SK-N-SH (cell line): ENCODE data around the gene AFF3. TPM values are rescaled to one million over a fixed set of nuclear protein-coding genes. Genes with fewer than 3 reads are reported as not detected.

ENCODE experiments used
- CTCF ChIA-PET: fragments of 300-600, 350-600 bp; formaldehyde crosslinking; extraction: SDS; loops from one replicate; lab custom pipeline; 2021; lab: Yijun Ruan, JAX
- POLR2A ChIA-PET: fragments of 350-600 bp; sonication (Branson Sonifier 250); formaldehyde crosslinking; extraction: SDS; loops from one replicate; lab custom pipeline; 2020; ENCODE audit warnings: antibody characterized with exemption, inconsistent platforms; lab: Yijun Ruan, JAX
- DNase-seq: peaks from one replicate; pipeline ENCODE4 v3.0.0; 2012
- H2AFZ ChIP-seq: fragments of 200-600 bp; sonication (generic); 2 replicates; pipeline ENCODE4 v1.8.1; 2016; ENCODE audit warnings: antibody characterized with exemption, mild to moderate bottlenecking, low read depth
- H3F3A ChIP-seq: fragments of 200-600 bp; sonication (generic); replicated peaks from 2 replicates; pipeline ENCODE3; 2016; ENCODE audit warnings: antibody characterized with exemption, mild to moderate bottlenecking; ENCODE audit not compliant: insufficient read depth
- H3K27ac ChIP-seq, 2 experiments: fragments of 200-500 bp in 1 of 2; fragments of 200-600 bp in 1 of 2; sonication (Bioruptor generic) in 1 of 2; sonication (generic), shearing (Covaris generic) in 1 of 2; 2 replicates each; pipeline versions ENCODE4 v1.5.1 to v1.6.1; 2014 to 2016; ENCODE audit warnings: low read depth in 2 of 2, inconsistent platforms in 1 of 2, low read length in 1 of 2, mild to moderate bottlenecking in 1 of 2, mixed read lengths in 1 of 2
- H3K27me3 ChIP-seq: fragments of 200-600 bp; sonication (generic), shearing (Covaris generic); 2 replicates; pipeline ENCODE4 v1.6.1; 2016; ENCODE audit warnings: mixed run types; ENCODE audit not compliant: insufficient read depth
- H3K36me3 ChIP-seq, 2 experiments: fragments of 200-500 bp in 1 of 2; fragments of 200-600 bp in 1 of 2; sonication (Bioruptor generic) in 1 of 2; sonication (generic) in 1 of 2; replicated peaks in 1 of 2; 2 replicates each; pipeline versions ENCODE3 to v1.5.1; 2014 to 2016; ENCODE audit warnings: low read length in 1 of 2, mild to moderate bottlenecking in 1 of 2; ENCODE audit not compliant: insufficient read depth in 2 of 2, control insufficient read depth in 1 of 2
- H3K4me1 ChIP-seq, 2 experiments: fragments of 200-500 bp in 1 of 2; fragments of 200-600 bp in 1 of 2; sonication (Bioruptor generic) in 1 of 2; sonication (generic), shearing (Covaris generic) in 1 of 2; 2 replicates each; pipeline versions ENCODE4 v1.5.1 to v1.6.1; 2014 to 2016; ENCODE audit warnings: low read depth in 1 of 2, low read length in 1 of 2, mixed run types in 1 of 2; ENCODE audit not compliant: insufficient read depth in 2 of 2, control insufficient read depth in 1 of 2
- H3K4me2 ChIP-seq: fragments of 200-600 bp; sonication (generic), shearing (Covaris generic); 2 replicates; pipeline ENCODE4 v1.6.1; 2017; ENCODE audit warnings: mixed run types
- H3K4me3 ChIP-seq, 2 experiments: fragments of 200-500 bp in 1 of 2; fragments of 200-600 bp in 1 of 2; sonication (Bioruptor generic) in 1 of 2; sonication (generic), shearing (Covaris generic) in 1 of 2; 2 replicates each; pipeline versions ENCODE4 v1.5.1 to v1.8.1; 2014 to 2016; ENCODE audit warnings: low read depth in 2 of 2, inconsistent platforms in 1 of 2, low read length in 1 of 2, mild to moderate bottlenecking in 1 of 2, mixed read lengths in 1 of 2, moderate library complexity in 1 of 2
- H3K79me2 ChIP-seq: fragments of 200-600 bp; sonication (generic); 2 replicates; pipeline ENCODE4 v1.8.1; 2017; ENCODE audit warnings: mild to moderate bottlenecking; ENCODE audit not compliant: insufficient read depth
- H3K9ac ChIP-seq: fragments of 200-600 bp; sonication (generic); 2 replicates; pipeline ENCODE4 v1.6.1; 2017; ENCODE audit warnings: mixed run types
- H3K9me2 ChIP-seq: fragments of 200-600 bp; sonication (generic); 2 replicates; pipeline ENCODE4 v1.6.1; 2017; ENCODE audit warnings: mixed run types
- H3K9me3 ChIP-seq: fragments of 200-600 bp; sonication (generic); 2 replicates; pipeline ENCODE4 v1.6.1; 2017; ENCODE audit warnings: mixed run types, mild to moderate bottlenecking, moderate library complexity
- H4K20me1 ChIP-seq: fragments of 200-600 bp; sonication (generic); 2 replicates; pipeline ENCODE4 v1.6.1; 2017; ENCODE audit warnings: mild to moderate bottlenecking, mixed run types; ENCODE audit not compliant: insufficient read depth
- CHD2 ChIP-seq: fragments of 150-350 bp; IDR thresholded peaks from 2 replicates; pipeline ENCODE4 v1.6.1; 2018; ENCODE audit warnings: low read length; ENCODE audit not compliant: partially characterized antibody
- EP300 ChIP-seq, 2 experiments: IDR thresholded peaks; 2 replicates each; pipeline versions ENCODE4 v1.4.0 to v1.6.1; 2012; ENCODE audit warnings: borderline replicate concordance in 1 of 2, low read depth in 1 of 2, low read length in 1 of 2
- EZH2phosphoT487 ChIP-seq: fragments of 200-600 bp; sonication (generic); IDR thresholded peaks from 2 replicates; pipeline ENCODE4 v1.6.1; 2017; ENCODE audit warnings: low read depth, mixed run types, mild to moderate bottlenecking, antibody characterized with exemption, moderate library complexity, borderline replicate concordance
- FOSL2 ChIP-seq: IDR thresholded peaks from 2 replicates; pipeline ENCODE4 v1.4.0; 2012; ENCODE audit warnings: low read depth, mild to moderate bottlenecking, moderate library complexity, borderline replicate concordance
- RAD21 ChIP-seq: IDR thresholded peaks from 2 replicates; pipeline ENCODE4 v1.6.1; 2012; ENCODE audit warnings: mild to moderate bottlenecking, low read length
- RXRA ChIP-seq: IDR thresholded peaks from 2 replicates; pipeline ENCODE4 v1.4.0; 2012; ENCODE audit warnings: low read depth, mild to moderate bottlenecking, borderline replicate concordance
- TCF12 ChIP-seq: IDR thresholded peaks from 2 replicates; pipeline ENCODE4 v1.4.0; 2012
- YY1 ChIP-seq: IDR thresholded peaks from 2 replicates; pipeline ENCODE4 v1.4.0; 2012; ENCODE audit warnings: low read depth, mild to moderate bottlenecking
- WGBS: methylation state at CpG from one replicate; pipeline ENCODE4 v1.1.6; 2017; ENCODE audit warnings: low lambda C conversion rate; 5-methylcytosine and 5-hydroxymethylcytosine counted together
- polyA plus RNA-seq, 3 experiments: library from polyadenylated mRNA; depleted of rRNA; stranded (reverse); fragments of >200 nt; gene quantifications; 2 replicates each; pipeline ENCODE4 v1.2.3, GENCODE V29; 2012
- TF ChIP-seq, protein P1 (sequence below): fragments of 200-600 bp; sonication (generic); IDR thresholded peaks from 2 replicates; pipeline ENCODE4 v1.6.1; 2017; ENCODE audit warnings: antibody characterized with exemption, mild to moderate bottlenecking, moderate library complexity
- TF ChIP-seq, protein P2 (sequence below): IDR thresholded peaks from 2 replicates; pipeline ENCODE4 v1.6.1; 2012; ENCODE audit warnings: mild to moderate bottlenecking, low read depth, low read length, moderate library complexity
- TF ChIP-seq, protein P3 (sequence below): IDR thresholded peaks from 2 replicates; pipeline ENCODE4; 2012

AFF3 gene
- polyA plus RNA-seq, 1 of the 3 experiments (the other 2 are of a cell fraction), result 0.36 TPM

DNA sequence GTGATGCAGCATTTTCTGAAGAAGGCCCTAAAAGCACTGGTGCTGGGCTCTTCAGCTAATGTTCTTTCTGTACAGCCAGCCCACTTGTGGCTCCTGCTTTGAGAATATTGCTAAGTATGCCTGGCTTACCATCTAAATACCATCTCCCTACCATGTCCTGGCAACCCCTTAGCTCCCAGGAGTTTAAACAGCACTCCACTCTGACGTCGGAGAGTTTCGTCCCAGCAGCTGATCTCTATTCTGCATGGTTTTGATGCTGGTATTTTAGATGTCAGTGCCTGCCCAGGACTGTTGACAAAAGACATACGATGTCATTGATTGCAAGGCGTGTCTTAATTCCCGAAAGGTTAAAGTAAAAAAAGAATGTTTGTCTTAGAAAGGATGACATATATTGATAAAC is 47.0 kb upstream of the AFF3 start:
- Histone ChIP-seq H3F3A (no peaks in the 10 kb centered on the region), H3K9me3 (no peaks in the 10 kb centered on the region), H3K4me1 (peaks cover 0 to 2% of the 10 kb centered on the region in 2 experiments; a peak in 1 of 4 replicates), H3K27me3 (no peaks in the 10 kb centered on the region), H3K9me2 (no peaks in the 10 kb centered on the region), H3K4me2 (no peak overlapping the region), H3K9ac (no peak overlapping the region), H3K36me3 (no peaks in the 10 kb centered on the region), H3K79me2 (no peaks in the 10 kb centered on the region), H2AFZ (no peak overlapping the region), H3K4me3 (no peak overlapping the region), H4K20me1 (no peaks in the 10 kb centered on the region), H3K27ac (no peak overlapping the region)
- ChIA-PET CTCF (interaction anchor here (0.6 kb wide), 1 partner anchor 379 kb away, joined by 3 read pairs; no protein-coding TSS in a partner anchor), POLR2A (no interaction called here)
- DNase-seq, result no peak
- TF ChIP-seq, protein P1, sequence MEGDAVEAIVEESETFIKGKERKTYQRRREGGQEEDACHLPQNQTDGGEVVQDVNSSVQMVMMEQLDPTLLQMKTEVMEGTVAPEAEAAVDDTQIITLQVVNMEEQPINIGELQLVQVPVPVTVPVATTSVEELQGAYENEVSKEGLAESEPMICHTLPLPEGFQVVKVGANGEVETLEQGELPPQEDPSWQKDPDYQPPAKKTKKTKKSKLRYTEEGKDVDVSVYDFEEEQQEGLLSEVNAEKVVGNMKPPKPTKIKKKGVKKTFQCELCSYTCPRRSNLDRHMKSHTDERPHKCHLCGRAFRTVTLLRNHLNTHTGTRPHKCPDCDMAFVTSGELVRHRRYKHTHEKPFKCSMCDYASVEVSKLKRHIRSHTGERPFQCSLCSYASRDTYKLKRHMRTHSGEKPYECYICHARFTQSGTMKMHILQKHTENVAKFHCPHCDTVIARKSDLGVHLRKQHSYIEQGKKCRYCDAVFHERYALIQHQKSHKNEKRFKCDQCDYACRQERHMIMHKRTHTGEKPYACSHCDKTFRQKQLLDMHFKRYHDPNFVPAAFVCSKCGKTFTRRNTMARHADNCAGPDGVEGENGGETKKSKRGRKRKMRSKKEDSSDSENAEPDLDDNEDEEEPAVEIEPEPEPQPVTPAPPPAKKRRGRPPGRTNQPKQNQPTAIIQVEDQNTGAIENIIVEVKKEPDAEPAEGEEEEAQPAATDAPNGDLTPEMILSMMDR, result no peak
- TF ChIP-seq RAD21, result no peak
- TF ChIP-seq, protein P2, sequence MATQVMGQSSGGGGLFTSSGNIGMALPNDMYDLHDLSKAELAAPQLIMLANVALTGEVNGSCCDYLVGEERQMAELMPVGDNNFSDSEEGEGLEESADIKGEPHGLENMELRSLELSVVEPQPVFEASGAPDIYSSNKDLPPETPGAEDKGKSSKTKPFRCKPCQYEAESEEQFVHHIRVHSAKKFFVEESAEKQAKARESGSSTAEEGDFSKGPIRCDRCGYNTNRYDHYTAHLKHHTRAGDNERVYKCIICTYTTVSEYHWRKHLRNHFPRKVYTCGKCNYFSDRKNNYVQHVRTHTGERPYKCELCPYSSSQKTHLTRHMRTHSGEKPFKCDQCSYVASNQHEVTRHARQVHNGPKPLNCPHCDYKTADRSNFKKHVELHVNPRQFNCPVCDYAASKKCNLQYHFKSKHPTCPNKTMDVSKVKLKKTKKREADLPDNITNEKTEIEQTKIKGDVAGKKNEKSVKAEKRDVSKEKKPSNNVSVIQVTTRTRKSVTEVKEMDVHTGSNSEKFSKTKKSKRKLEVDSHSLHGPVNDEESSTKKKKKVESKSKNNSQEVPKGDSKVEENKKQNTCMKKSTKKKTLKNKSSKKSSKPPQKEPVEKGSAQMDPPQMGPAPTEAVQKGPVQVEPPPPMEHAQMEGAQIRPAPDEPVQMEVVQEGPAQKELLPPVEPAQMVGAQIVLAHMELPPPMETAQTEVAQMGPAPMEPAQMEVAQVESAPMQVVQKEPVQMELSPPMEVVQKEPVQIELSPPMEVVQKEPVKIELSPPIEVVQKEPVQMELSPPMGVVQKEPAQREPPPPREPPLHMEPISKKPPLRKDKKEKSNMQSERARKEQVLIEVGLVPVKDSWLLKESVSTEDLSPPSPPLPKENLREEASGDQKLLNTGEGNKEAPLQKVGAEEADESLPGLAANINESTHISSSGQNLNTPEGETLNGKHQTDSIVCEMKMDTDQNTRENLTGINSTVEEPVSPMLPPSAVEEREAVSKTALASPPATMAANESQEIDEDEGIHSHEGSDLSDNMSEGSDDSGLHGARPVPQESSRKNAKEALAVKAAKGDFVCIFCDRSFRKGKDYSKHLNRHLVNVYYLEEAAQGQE, result no peak
- no peak for TF ChIP-seq CHD2
- no peak for TF ChIP-seq EZH2phosphoT487
- TF ChIP-seq TCF12, result no peak
- TF ChIP-seq, protein P3, sequence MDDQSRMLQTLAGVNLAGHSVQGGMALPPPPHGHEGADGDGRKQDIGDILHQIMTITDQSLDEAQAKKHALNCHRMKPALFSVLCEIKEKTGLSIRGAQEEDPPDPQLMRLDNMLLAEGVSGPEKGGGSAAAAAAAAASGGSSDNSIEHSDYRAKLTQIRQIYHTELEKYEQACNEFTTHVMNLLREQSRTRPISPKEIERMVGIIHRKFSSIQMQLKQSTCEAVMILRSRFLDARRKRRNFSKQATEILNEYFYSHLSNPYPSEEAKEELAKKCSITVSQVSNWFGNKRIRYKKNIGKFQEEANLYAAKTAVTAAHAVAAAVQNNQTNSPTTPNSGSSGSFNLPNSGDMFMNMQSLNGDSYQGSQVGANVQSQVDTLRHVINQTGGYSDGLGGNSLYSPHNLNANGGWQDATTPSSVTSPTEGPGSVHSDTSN, result no peak
- no peak for TF ChIP-seq YY1
- no peak for TF ChIP-seq FOSL2
- TF ChIP-seq EP300 (IDR thresholded peaks at IDR 0.05; ENCODE audit: borderline replicate concordance in 1 of 2, low read depth in 1 of 2, low read length in 1 of 2), result no peak
- TF ChIP-seq RXRA, result no peak
- WGBS, result 76% methylated on average over 6 of the region's 6 CpGs
